Measurements from ENCODE around the gene HIC1.

DNA sequence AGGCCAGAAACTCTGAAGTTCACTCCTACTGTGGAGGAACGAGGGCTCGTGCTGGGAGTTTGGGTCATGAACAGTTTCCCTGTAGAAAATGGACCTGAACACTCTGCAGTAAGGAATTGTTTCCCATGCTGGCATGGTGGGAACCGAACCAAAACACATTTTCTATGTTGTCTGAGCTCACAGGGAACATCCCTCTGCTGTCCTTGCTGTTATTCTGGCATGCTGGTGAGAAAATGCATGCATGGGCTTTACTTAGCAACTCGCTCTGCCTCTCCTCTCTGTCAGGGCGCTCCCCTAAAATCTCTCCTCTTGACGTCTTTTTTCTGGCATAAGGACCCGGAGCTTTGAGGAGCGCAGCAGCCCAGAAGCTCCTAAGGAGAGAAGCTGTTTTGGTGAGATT, 35.2 kb upstream of the HIC1 start:
- no peak for TF ChIP-seq YY1 (IDR thresholded peaks at IDR 0.05)
- TF ChIP-seq, protein P1, sequence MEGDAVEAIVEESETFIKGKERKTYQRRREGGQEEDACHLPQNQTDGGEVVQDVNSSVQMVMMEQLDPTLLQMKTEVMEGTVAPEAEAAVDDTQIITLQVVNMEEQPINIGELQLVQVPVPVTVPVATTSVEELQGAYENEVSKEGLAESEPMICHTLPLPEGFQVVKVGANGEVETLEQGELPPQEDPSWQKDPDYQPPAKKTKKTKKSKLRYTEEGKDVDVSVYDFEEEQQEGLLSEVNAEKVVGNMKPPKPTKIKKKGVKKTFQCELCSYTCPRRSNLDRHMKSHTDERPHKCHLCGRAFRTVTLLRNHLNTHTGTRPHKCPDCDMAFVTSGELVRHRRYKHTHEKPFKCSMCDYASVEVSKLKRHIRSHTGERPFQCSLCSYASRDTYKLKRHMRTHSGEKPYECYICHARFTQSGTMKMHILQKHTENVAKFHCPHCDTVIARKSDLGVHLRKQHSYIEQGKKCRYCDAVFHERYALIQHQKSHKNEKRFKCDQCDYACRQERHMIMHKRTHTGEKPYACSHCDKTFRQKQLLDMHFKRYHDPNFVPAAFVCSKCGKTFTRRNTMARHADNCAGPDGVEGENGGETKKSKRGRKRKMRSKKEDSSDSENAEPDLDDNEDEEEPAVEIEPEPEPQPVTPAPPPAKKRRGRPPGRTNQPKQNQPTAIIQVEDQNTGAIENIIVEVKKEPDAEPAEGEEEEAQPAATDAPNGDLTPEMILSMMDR (IDR thresholded peaks at IDR 0.05; ENCODE audit: low read depth, low read length, missing input control): no peak
- no peak for TF ChIP-seq RXRA (IDR thresholded peaks at IDR 0.05)
- TF ChIP-seq TAF1 (conservative IDR thresholded peaks at IDR 0.05): no peak
- TF ChIP-seq, protein P2, sequence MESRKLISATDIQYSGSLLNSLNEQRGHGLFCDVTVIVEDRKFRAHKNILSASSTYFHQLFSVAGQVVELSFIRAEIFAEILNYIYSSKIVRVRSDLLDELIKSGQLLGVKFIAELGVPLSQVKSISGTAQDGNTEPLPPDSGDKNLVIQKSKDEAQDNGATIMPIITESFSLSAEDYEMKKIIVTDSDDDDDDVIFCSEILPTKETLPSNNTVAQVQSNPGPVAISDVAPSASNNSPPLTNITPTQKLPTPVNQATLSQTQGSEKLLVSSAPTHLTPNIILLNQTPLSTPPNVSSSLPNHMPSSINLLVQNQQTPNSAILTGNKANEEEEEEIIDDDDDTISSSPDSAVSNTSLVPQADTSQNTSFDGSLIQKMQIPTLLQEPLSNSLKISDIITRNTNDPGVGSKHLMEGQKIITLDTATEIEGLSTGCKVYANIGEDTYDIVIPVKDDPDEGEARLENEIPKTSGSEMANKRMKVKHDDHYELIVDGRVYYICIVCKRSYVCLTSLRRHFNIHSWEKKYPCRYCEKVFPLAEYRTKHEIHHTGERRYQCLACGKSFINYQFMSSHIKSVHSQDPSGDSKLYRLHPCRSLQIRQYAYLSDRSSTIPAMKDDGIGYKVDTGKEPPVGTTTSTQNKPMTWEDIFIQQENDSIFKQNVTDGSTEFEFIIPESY (IDR thresholded peaks at IDR 0.05): no peak
- TF ChIP-seq, protein P3, sequence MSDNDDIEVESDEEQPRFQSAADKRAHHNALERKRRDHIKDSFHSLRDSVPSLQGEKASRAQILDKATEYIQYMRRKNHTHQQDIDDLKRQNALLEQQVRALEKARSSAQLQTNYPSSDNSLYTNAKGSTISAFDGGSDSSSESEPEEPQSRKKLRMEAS (IDR thresholded peaks at IDR 0.05): no peak

All from liver (tissue), 3 donors.